Coronary artery (tissue), 2 donors: ENCODE data around the gene TEDC1.

Experiments used
- DNase-seq: peaks from one replicate; pipeline ENCODE4 v3.0.0-alpha.2; 2017; ENCODE audit warnings: low spot score
- H3K27ac ChIP-seq, 2 donors: fragments of 200-600 bp; sonication (generic); one replicate each; pipeline ENCODE4 v1.5.1; 2016 to 2019
- H3K4me3 ChIP-seq: fragments of 200-600 bp; sonication (generic); 2 replicates; pipeline ENCODE4 v1.5.1; 2016; ENCODE audit warnings: mild to moderate bottlenecking, moderate library complexity
- CTCF ChIP-seq: fragments of 200-600 bp; sonication (generic); IDR thresholded peaks from one replicate; pipeline ENCODE4 v1.5.1; 2019; ENCODE audit warnings: antibody characterized with exemption

The TEDC1 gene

GRCh38 chr14:105530285-105531087 is 39.4 kb downstream of the TEDC1 start:
- no peak overlapping the region for H3K4me3 ChIP-seq
- TF ChIP-seq CTCF: no peak
- H3K27ac ChIP-seq: no peak overlapping the region
- peak; percentile 65 for DNase-seq

DNA sequence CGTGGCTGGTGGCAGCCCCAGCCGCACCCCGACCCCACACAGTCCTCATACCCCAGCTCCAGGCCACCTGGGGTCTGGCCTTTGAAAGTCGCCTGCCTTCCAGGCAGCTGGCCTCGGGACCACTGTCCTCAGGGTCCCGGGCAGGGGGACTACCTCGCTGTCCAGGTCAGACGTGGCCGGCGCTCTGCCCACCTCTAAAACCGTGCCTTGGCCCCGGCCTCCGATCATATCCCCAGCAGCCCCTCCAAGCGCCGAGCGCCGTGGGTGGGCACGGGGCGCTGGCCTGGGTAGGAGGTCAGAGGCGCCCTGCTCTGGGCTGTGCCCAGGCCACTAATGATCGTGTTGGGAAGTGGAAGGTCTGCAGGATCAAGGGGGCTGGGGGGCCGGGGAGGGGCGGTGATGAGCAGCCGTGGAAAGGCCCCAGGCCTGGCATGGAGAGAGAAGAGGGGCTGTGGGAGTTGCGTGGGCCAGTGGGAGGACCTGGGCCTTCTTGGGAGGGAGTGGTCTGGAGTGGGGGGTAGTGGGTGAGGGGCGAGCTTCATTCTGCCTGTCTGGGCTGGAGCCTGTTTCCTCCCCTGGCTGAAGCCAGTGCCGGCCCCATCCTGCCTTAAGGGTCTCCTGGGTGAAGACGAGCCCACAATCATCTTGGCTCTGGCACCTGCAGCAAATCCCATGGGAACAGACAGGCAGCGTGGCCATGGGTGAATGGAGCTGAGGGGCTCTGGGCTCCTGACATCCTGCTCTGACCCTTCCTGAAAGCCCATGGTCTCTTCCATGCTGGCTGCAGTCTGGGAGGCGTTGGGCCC is 40.2 kb downstream of the TEDC1 start:
- Histone ChIP-seq H3K4me3 (no peak overlapping the region), H3K27ac (no peak overlapping the region)
- no peak for DNase-seq
- no peak for TF ChIP-seq CTCF

- no peak overlapping the region for H3K27ac ChIP-seq
Observed at GRCh38 chr14:105531894-105532623, 41.0 kb downstream of the TEDC1 start.

GRCh38 chr14:105532735-105533141 is 41.7 kb downstream of the TEDC1 start:
- TF ChIP-seq CTCF: no peak
- Histone ChIP-seq H3K4me3 (no peak overlapping the region), H3K27ac (no peak overlapping the region)
- no peak for DNase-seq

More at GRCh38 chr14:105531894-105532623, 41.0 kb downstream of the TEDC1 start:
- H3K4me3 ChIP-seq: no peak overlapping the region
- no peak for DNase-seq
- no peak for TF ChIP-seq CTCF

DNA sequence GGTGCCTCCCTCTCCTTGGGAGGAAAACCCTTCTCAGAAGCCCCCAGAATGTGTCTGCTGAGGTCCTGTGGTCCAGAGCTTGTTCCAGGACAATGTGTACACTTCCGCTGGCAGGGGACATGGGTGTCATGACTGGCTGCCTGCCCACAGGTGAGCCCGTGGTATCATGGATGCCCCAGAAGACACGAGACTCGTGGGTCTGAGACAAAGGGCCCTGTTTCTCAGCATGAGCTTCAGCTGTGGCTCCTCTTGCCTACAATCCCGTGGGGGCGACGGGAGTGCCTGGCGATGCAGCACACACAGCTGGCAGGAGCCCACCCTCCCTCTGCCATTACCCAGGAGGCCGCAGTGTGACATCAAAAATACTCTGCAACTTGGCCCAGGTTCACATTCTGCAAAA is 42.3 kb downstream of the TEDC1 start:
- no peak for TF ChIP-seq CTCF
- no peak for DNase-seq
- Histone ChIP-seq H3K4me3 (no peak overlapping the region), H3K27ac (no peak overlapping the region)

DNA sequence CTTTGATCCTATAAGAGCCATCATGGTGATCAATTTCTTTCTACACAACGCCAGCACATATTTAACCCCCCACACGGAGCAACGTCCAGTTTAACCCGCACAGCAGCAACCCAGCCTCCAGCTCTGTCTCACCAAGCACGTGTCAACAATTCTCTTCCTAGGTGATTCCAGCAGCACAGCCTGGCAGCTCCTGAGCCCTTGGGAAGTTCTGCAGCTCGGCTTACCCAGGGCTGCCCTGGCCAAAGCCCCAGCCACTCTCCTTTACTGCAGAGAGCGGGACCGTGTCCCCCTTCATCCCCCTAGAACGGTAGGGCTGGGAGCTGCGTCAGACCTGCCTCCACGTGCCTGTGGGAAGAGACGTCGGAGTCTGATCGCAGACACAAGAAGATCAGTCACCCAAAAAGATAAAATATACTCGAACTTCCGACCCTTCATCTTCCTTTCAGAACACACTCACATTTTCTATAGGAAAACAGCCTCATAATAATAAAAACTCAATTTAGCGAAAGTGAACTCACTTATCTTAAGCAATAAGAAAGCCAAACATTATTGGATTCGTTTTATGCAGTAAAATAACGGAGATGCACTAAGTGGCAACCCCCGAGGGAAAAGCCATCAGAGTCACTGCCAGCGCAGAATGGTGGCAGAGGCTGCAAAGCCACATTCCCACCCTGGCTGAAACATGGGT is 42.9 kb downstream of the TEDC1 start:
- peak; percentile 9 for DNase-seq
- no peak overlapping the region for H3K4me3 ChIP-seq

More for the DNA sequence above, 42.9 kb downstream of the TEDC1 start:
- no peak overlapping the region for H3K27ac ChIP-seq
- no peak for TF ChIP-seq CTCF
